ENCODE data around the gene CHIC2. TPM values are rescaled to one million over a fixed set of nuclear protein-coding genes. Genes with fewer than 3 reads are reported as not detected.
"Not testable (repeated sequence)": the region's sequence is repeated elsewhere in the genome, so short reads cannot be mapped to it uniquely, and the experiment has no call there.

CHIC2 gene
- total RNA-seq, 2 experiments from 2014 or later: 30.4 to 38.6 TPM

DNA sequence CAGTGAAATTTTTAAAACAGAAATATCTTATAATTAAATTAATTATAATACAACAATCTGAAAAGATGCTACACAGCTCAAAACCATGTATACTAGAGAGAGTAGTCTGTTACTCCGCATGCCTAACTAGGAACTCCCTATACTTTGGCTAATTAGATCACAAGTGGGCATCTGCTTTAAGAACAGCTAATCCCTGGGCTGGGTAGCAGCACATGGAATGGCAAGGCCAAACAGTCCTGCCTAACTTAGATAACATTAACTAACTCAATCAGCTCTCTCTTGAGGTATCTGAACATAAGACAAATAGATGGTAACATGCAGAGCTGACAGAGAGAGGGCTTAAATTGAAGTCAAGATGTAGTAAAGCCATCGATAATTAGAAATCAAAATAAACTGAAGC is 9.9 kb downstream of the CHIC2 start:
- DNase-seq (ENCODE audit: low spot score): no peak
- Histone ChIP-seq H4K20me1 (ENCODE audit: insufficient read depth, low read length) (0 out of 2 replicates have a peak, but pooled peaks cover 5% of the 10 kb centered on the region), H3K9me2 (ENCODE audit: insufficient read depth, low read length) (no peaks in the 10 kb centered on the region), H3K27ac (ENCODE audit: low read depth, low read length, poor library complexity, severe bottlenecking) (no peak overlapping the region), H3K9me3 (ENCODE audit: low read length) (no peaks in the 10 kb centered on the region; the same call in 1 of the 2 replicates), H3K4me3 (ENCODE audit: low read depth, low read length, poor library complexity, severe bottlenecking) (no peak overlapping the region), H3K79me2 (ENCODE audit: insufficient read depth, low read depth, low read length) (peaks cover 100% of the 10 kb centered on the region), H2AFZ (ENCODE audit: low read length) (no peak overlapping the region), H3K4me1 (ENCODE audit: insufficient read depth, low read length, poor library complexity, severe bottlenecking) (peaks cover 48% of the 10 kb centered on the region), H3K36me3 (ENCODE audit: insufficient read depth, low read length) (peaks cover 29% of the 10 kb centered on the region), H3K4me2 (ENCODE audit: low read length) (no peak overlapping the region)
- CTCF ChIA-PET (ENCODE audit: unreplicated experiment): no interaction called here
- intact Hi-C loops (cut with micrococcal nuclease; ENCODE audit: unreplicated experiment): no loop called here
- BruUV-seq (replicated peaks): no TSS peak
- TF ChIP-seq EZH2phosphoT487 (IDR thresholded peaks at IDR 0.05; ENCODE audit: borderline replicate concordance, low read depth, low read length): no peak
- TF ChIP-seq, protein P1, sequence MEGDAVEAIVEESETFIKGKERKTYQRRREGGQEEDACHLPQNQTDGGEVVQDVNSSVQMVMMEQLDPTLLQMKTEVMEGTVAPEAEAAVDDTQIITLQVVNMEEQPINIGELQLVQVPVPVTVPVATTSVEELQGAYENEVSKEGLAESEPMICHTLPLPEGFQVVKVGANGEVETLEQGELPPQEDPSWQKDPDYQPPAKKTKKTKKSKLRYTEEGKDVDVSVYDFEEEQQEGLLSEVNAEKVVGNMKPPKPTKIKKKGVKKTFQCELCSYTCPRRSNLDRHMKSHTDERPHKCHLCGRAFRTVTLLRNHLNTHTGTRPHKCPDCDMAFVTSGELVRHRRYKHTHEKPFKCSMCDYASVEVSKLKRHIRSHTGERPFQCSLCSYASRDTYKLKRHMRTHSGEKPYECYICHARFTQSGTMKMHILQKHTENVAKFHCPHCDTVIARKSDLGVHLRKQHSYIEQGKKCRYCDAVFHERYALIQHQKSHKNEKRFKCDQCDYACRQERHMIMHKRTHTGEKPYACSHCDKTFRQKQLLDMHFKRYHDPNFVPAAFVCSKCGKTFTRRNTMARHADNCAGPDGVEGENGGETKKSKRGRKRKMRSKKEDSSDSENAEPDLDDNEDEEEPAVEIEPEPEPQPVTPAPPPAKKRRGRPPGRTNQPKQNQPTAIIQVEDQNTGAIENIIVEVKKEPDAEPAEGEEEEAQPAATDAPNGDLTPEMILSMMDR (conservative IDR thresholded peaks at IDR 0.05; ENCODE audit: low read length): no peak
- POLR2A ChIA-PET: interaction anchor here (0.6 to 1.5 kb wide), 8 partner anchors 8 to 571 kb away, joined by 3 to 6 read pairs (median 3); no protein-coding TSS in a partner anchor

DNA sequence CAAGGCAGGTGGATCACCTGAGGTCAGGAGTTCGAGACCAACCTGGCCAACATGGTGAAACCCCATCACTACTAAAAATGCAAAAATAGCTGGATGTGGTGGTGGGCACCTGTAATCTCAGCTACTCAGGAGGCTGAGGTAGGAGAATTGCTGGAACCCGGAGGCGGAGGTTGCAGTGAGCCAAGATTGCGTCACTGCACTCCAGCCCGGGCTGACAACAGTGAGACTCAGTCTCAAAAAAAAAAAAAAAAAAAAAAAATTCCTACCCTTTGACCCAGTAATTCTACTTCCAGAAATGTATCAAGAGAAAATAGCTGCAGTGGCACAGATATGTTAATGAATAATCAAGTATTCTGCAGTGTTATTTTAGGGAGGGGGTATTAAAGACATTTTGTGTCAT is 11.1 kb downstream of the CHIC2 start:
- H3K79me2 ChIP-seq (ENCODE audit: insufficient read depth, low read depth, low read length): peaks cover 100% of the 10 kb centered on the region
- intact Hi-C loops (cut with micrococcal nuclease; ENCODE audit: unreplicated experiment); H4K20me1 ChIP-seq (ENCODE audit: insufficient read depth, low read length); H3K4me3 ChIP-seq (ENCODE audit: low read depth, low read length, poor library complexity, severe bottlenecking); H3K4me2 ChIP-seq (ENCODE audit: low read length); DNase-seq (ENCODE audit: low spot score); H3K9me2 ChIP-seq (ENCODE audit: insufficient read depth, low read length); CTCF ChIA-PET (ENCODE audit: unreplicated experiment); H3K9me3 ChIP-seq (ENCODE audit: low read length); H3K27ac ChIP-seq (ENCODE audit: low read depth, low read length, poor library complexity, severe bottlenecking); BruUV-seq (replicated peaks); H2AFZ ChIP-seq (ENCODE audit: low read length): not testable (repeated sequence)
- POLR2A ChIA-PET: interaction anchor here (0.7 to 1.4 kb wide), 5 partner anchors 14 to 115 kb away, joined by 3 to 6 read pairs (median 3); no protein-coding TSS in a partner anchor
- peaks cover 37% of the 10 kb centered on the region for H3K4me1 ChIP-seq (ENCODE audit: insufficient read depth, low read length, poor library complexity, severe bottlenecking)
- H3K36me3 ChIP-seq (ENCODE audit: insufficient read depth, low read length): peaks cover 40% of the 10 kb centered on the region

DNA sequence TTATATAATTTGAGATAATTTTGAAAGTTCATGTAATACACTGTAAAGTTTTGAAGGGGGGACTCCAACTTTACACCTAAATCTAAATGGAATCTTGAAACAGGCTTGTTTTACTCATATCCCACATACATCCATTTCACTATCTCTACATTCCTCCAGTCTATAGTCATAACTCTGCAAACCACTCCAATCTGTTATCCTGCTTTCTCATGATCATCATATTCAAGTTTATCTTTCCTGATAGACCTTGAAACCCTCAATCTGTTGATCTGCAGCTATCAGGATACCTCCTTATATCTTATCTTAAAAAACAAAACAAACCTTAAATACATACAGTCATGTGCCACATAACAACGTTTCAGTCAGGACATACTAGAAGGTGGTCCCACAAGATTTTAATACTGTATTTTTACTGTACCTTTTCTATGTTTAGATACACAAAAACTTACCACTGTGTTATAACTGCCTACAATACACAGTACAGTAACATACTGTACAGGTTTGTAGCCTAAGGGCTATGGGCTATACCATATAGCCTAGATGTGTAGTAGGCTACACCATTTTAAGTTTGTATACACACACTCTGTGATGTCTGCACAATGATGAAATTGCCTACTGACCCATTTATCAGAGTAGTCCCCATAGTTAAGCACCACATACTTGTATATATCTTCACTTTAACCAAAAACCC is 14.0 kb downstream of the CHIC2 start:
- Histone ChIP-seq H3K36me3 (ENCODE audit: insufficient read depth, low read length) (peaks cover 42% of the 10 kb centered on the region), H3K9me2 (ENCODE audit: insufficient read depth, low read length) (no peaks in the 10 kb centered on the region), H3K4me2 (ENCODE audit: low read length) (no peak overlapping the region), H3K4me3 (ENCODE audit: low read depth, low read length, poor library complexity, severe bottlenecking) (no peak overlapping the region), H3K27ac (ENCODE audit: low read depth, low read length, poor library complexity, severe bottlenecking) (no peak overlapping the region), H3K9me3 (ENCODE audit: low read length) (peaks cover 3% of the 10 kb centered on the region; the same call in 1 of the 2 replicates), H3K4me1 (ENCODE audit: insufficient read depth, low read length, poor library complexity, severe bottlenecking) (peaks cover 8% of the 10 kb centered on the region), H3K79me2 (ENCODE audit: insufficient read depth, low read depth, low read length) (peaks cover 72% of the 10 kb centered on the region), H2AFZ (ENCODE audit: low read length) (no peak overlapping the region), H4K20me1 (ENCODE audit: insufficient read depth, low read length) (0 out of 2 replicates have a peak, but pooled peaks cover 5% of the 10 kb centered on the region)
- ChIA-PET CTCF (ENCODE audit: unreplicated experiment) (no interaction called here), POLR2A (interaction anchor here (0.5 to 1.9 kb wide), 5 partner anchors 8 to 964 kb away, joined by 3 to 6 read pairs (median 3); no protein-coding TSS in a partner anchor)
- no peak for DNase-seq (ENCODE audit: low spot score)
- intact Hi-C loops (cut with micrococcal nuclease; ENCODE audit: unreplicated experiment): no loop called here
- BruUV-seq (replicated peaks): no TSS peak
- TF ChIP-seq, protein P1 (conservative IDR thresholded peaks at IDR 0.05; ENCODE audit: low read length): no peak
- no peak for TF ChIP-seq EZH2phosphoT487 (IDR thresholded peaks at IDR 0.05; ENCODE audit: borderline replicate concordance, low read depth, low read length)

DNA sequence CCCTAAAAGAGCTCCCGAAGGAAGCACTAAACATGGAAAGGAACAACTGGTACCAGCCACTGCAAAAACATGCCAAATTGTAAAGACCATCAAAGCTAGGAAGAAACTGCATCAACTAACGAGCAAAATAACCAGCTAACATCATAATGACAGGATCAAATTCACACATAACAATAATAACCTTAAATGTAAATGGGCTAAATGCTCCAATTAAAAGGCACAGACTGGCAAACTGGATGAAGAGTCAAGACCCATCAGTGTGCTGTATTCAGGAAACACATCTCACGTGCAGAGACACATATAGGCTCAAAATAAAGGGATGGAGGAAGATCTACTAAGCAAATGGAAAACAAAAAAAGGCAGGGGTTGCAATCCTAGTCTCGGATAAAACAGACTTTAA is 20.8 kb downstream of the CHIC2 start:
- H3K9me3 ChIP-seq (ENCODE audit: low read length); H4K20me1 ChIP-seq (ENCODE audit: insufficient read depth, low read length); H3K9me2 ChIP-seq (ENCODE audit: insufficient read depth, low read length); CTCF ChIA-PET (ENCODE audit: unreplicated experiment); DNase-seq (ENCODE audit: low spot score); H3K4me3 ChIP-seq (ENCODE audit: low read depth, low read length, poor library complexity, severe bottlenecking); intact Hi-C loops (cut with micrococcal nuclease; ENCODE audit: unreplicated experiment); H3K4me1 ChIP-seq (ENCODE audit: insufficient read depth, low read length, poor library complexity, severe bottlenecking); H2AFZ ChIP-seq (ENCODE audit: low read length); H3K4me2 ChIP-seq (ENCODE audit: low read length); H3K27ac ChIP-seq (ENCODE audit: low read depth, low read length, poor library complexity, severe bottlenecking); BruUV-seq (replicated peaks): not testable (repeated sequence)
- POLR2A ChIA-PET: interaction anchor here (0.7 kb wide), 1 partner anchor 688 kb away, joined by 3 read pairs; no protein-coding TSS in a partner anchor
- peaks cover 39% of the 10 kb centered on the region; the same call in 1 of the 2 replicates for H3K79me2 ChIP-seq (ENCODE audit: insufficient read depth, low read depth, low read length)
- H3K36me3 ChIP-seq (ENCODE audit: insufficient read depth, low read length): peaks cover 42% of the 10 kb centered on the region
